Measurements from ENCODE around the gene TLE2. TPM values are rescaled to one million over a fixed set of nuclear protein-coding genes. Genes with fewer than 3 reads are reported as not detected.

Gene TLE2
- total RNA-seq, 1 experiment from 2014 or later = 13.7 TPM

DNA sequence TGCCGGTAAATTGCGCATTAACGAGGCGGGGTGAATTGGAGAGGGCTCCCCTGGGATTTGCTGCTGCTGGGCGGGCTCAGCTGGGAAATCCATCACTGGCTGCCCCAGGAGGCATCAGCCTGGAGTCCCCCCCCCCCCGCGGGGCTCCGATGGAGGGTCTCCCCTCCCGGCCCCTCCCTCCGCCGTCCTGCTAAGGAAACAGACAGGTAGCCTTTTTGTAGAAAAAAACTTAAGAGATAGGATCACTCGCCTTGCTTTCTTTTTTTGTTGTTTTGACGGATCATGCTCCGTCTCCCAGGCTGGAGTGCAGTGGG is 44.9 kb downstream of the TLE2 start:
- H3K27ac ChIP-seq = no peak overlapping the region
- no peak for TF ChIP-seq EZH2 (IDR thresholded peaks at IDR 0.05; ENCODE audit: low read depth)
- TF ChIP-seq, protein P1, sequence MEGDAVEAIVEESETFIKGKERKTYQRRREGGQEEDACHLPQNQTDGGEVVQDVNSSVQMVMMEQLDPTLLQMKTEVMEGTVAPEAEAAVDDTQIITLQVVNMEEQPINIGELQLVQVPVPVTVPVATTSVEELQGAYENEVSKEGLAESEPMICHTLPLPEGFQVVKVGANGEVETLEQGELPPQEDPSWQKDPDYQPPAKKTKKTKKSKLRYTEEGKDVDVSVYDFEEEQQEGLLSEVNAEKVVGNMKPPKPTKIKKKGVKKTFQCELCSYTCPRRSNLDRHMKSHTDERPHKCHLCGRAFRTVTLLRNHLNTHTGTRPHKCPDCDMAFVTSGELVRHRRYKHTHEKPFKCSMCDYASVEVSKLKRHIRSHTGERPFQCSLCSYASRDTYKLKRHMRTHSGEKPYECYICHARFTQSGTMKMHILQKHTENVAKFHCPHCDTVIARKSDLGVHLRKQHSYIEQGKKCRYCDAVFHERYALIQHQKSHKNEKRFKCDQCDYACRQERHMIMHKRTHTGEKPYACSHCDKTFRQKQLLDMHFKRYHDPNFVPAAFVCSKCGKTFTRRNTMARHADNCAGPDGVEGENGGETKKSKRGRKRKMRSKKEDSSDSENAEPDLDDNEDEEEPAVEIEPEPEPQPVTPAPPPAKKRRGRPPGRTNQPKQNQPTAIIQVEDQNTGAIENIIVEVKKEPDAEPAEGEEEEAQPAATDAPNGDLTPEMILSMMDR (conservative IDR thresholded peaks at IDR 0.05) = no peak
- H3K27me3 ChIP-seq (ENCODE audit: insufficient read depth, low read depth) = no peaks in the 10 kb centered on the region
- no peaks in the 10 kb centered on the region for H3K79me2 ChIP-seq (ENCODE audit: low read depth)
- no peak overlapping the region for H2AFZ ChIP-seq
- peaks cover 4% of the 10 kb centered on the region; the same call in 1 of the 2 replicates for H3F3A ChIP-seq (ENCODE audit: insufficient read depth, low read depth)
- H4K20me1 ChIP-seq (ENCODE audit: insufficient read depth) = no peaks in the 10 kb centered on the region
- no TSS peak for BruUV-seq (replicated peaks)
- peak overlapping the region; percentile 36; the same call in 1 of the 2 replicates for H3K4me2 ChIP-seq
- POLR2A ChIA-PET (ENCODE audit: unreplicated experiment) = no interaction called here
- no peak for DNase-seq
- intact Hi-C loops (cut with micrococcal nuclease; ENCODE audit: unreplicated experiment) = no loop called here
- CTCF ChIA-PET = no interaction called here
- H3K9me2 ChIP-seq (ENCODE audit: insufficient read depth) = no peaks in the 10 kb centered on the region
- no peaks in the 10 kb centered on the region for H3K9me3 ChIP-seq (ENCODE audit: insufficient read depth, low read depth)
- H3K36me3 ChIP-seq (ENCODE audit: low read depth) = no peaks in the 10 kb centered on the region
- no peak overlapping the region for H3K4me3 ChIP-seq
- H3K4me1 ChIP-seq (replicated peaks; ENCODE audit: insufficient read depth) = no peaks in the 10 kb centered on the region

- no peaks in the 10 kb centered on the region for H3K79me2 ChIP-seq (ENCODE audit: low read depth)
- H3K27ac ChIP-seq = no peak overlapping the region
- ChIA-PET POLR2A (ENCODE audit: unreplicated experiment) (no interaction called here), CTCF (no interaction called here)
- peaks cover 4% of the 10 kb centered on the region; the same call in 1 of the 2 replicates for H3F3A ChIP-seq (ENCODE audit: insufficient read depth, low read depth)
- intact Hi-C loops (cut with micrococcal nuclease; ENCODE audit: unreplicated experiment) = no loop called here
- H3K9me2 ChIP-seq (ENCODE audit: insufficient read depth) = no peaks in the 10 kb centered on the region
- H3K4me3 ChIP-seq = no peak overlapping the region
- peak; percentile 63 to 73 for DNase-seq
- TF ChIP-seq EZH2 (IDR thresholded peaks at IDR 0.05; ENCODE audit: low read depth) = no peak
- TF ChIP-seq, protein P1 (conservative IDR thresholded peaks at IDR 0.05) = no peak
- no peaks in the 10 kb centered on the region for H4K20me1 ChIP-seq (ENCODE audit: insufficient read depth)
- H3K36me3 ChIP-seq (ENCODE audit: low read depth) = no peaks in the 10 kb centered on the region
- no TSS peak for BruUV-seq (replicated peaks)
- H3K4me1 ChIP-seq (replicated peaks; ENCODE audit: insufficient read depth) = no peaks in the 10 kb centered on the region
- H2AFZ ChIP-seq = no peak overlapping the region
- H3K4me2 ChIP-seq = peak overlapping the region; percentile 36; the same call in 1 of the 2 replicates
- H3K9me3 ChIP-seq (ENCODE audit: insufficient read depth, low read depth) = no peaks in the 10 kb centered on the region
- H3K27me3 ChIP-seq (ENCODE audit: insufficient read depth, low read depth) = no peaks in the 10 kb centered on the region
Measured at GRCh38 chr19:2983351-2984214, 45.5 kb downstream of the TLE2 start.

GRCh38 chr19:2982983-2983350 is 46.1 kb downstream of the TLE2 start:
- Histone ChIP-seq H2AFZ (no peak overlapping the region), H3K4me1 (replicated peaks; ENCODE audit: insufficient read depth) (no peaks in the 10 kb centered on the region), H3K4me3 (no peak overlapping the region), H3K27me3 (ENCODE audit: insufficient read depth, low read depth) (no peaks in the 10 kb centered on the region), H3K79me2 (ENCODE audit: low read depth) (no peaks in the 10 kb centered on the region), H3K4me2 (no peak overlapping the region), H3K9me3 (ENCODE audit: insufficient read depth, low read depth) (no peaks in the 10 kb centered on the region), H4K20me1 (ENCODE audit: insufficient read depth) (no peaks in the 10 kb centered on the region), H3K9me2 (ENCODE audit: insufficient read depth) (no peaks in the 10 kb centered on the region), H3F3A (ENCODE audit: insufficient read depth, low read depth) (peaks cover 4% of the 10 kb centered on the region; the same call in 1 of the 2 replicates), H3K27ac (no peak overlapping the region), H3K36me3 (ENCODE audit: low read depth) (no peaks in the 10 kb centered on the region)
- POLR2A ChIA-PET (ENCODE audit: unreplicated experiment) = no interaction called here
- DNase-seq = peak in 1 of 2 experiments; percentile 27
- intact Hi-C loops (cut with micrococcal nuclease; ENCODE audit: unreplicated experiment) = no loop called here
- TF ChIP-seq, protein P1 (conservative IDR thresholded peaks at IDR 0.05) = no peak
- TF ChIP-seq EZH2 (IDR thresholded peaks at IDR 0.05; ENCODE audit: low read depth) = no peak
- BruUV-seq (replicated peaks) = no TSS peak
- CTCF ChIA-PET = no interaction called here

Measured in PC-9 (cell line).